HG03442 (cell line): ENCODE results near the gene FBXO31.
A peak's percentile ranks its signal among the peaks of the same experiment; 100 is the strongest.

Experiments used
- ATAC-seq: cut with Tn5 transposase; IDR thresholded peaks from one replicate; pipeline ENCODE4 v1.9.1; 2021; ENCODE audit warnings: mild to moderate bottlenecking, moderate library complexity; ENCODE audit not compliant: unreplicated experiment

The FBXO31 gene, protein sequence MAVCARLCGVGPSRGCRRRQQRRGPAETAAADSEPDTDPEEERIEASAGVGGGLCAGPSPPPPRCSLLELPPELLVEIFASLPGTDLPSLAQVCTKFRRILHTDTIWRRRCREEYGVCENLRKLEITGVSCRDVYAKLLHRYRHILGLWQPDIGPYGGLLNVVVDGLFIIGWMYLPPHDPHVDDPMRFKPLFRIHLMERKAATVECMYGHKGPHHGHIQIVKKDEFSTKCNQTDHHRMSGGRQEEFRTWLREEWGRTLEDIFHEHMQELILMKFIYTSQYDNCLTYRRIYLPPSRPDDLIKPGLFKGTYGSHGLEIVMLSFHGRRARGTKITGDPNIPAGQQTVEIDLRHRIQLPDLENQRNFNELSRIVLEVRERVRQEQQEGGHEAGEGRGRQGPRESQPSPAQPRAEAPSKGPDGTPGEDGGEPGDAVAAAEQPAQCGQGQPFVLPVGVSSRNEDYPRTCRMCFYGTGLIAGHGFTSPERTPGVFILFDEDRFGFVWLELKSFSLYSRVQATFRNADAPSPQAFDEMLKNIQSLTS

DNA sequence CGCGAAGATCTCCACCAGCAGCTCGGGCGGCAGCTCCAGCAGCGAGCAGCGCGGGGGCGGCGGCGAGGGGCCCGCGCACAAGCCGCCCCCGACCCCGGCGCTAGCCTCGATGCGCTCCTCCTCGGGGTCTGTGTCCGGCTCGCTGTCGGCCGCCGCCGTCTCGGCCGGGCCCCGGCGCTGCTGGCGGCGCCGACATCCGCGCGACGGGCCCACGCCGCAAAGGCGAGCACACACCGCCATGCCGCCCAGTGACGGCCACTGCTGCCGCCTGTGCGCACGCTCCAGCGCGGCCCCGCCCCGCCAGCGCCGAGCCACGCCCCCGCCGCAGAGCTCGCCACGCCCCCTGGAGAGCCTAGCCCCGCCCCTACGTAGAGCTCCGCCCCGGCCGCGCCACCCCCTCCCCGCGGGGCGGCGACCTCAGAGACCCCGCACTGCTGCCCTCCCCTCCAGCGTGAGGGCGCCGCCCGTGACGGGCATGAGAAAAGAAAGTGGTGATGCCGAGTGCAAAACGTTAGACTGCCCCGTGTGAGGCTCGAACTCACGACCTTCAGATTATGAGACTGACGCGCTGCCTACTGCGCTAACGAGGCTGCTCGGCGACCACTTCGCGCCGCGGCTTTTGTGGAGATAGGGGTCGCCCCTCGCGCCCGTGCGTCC lies at the start of gene FBXO31:
Gene FBXO31, minus strand, starts transcription at position 272 of the 657 bp plus-strand sequence. Its CDS starts 32 bp downstream, at position 240.
- ATAC-seq: peak; percentile 41

DNA sequence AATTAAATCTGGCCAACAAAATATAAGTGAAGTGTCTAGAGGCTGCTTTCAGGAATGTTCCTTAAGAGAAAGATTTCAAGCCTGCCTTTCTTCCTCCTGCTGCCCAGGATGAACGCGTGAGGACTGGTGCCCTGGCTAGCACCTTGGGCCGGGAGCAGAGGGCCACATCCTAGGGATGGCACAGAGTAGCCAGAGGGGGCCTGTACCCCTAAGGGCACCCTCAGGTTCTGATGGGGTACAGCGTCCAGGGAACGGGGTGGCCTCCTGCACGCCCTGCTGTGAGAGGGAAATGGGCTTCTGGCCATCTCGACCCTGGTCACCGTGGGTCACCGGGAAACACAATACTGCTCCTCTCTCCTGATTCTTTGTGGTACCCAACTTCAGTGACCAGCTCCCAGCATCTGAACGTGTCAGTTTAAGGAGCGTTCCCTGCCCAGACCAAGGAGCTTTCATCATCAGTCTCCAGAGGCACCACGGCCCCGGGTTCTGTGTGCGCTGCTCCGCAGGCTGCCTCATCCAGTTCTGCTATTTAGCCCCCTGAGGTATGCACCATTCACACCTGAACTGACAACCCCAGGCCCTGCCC lies 48.8 kb upstream of the FBXO31 start:
- ATAC-seq: no peak

DNA sequence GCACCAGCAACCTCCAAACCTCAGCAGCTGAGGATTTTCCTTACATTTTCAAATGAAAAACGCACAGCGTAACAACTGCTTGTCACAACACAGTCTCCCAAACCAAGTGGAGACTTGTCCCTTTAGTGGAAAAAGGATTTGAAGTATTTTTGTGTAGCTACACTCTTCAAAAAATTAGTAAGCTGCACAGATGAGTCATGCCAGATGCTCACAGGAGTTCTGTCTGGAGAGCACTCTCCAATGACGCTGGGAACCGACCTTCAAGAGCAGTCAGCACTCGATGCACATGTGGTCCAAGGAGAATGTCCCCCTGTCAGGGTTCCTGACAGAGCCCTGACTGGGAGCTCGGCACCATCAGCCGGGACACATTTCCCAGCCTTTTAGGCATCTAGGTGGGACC lies 48.4 kb upstream of the FBXO31 start:
- no peak for ATAC-seq

DNA sequence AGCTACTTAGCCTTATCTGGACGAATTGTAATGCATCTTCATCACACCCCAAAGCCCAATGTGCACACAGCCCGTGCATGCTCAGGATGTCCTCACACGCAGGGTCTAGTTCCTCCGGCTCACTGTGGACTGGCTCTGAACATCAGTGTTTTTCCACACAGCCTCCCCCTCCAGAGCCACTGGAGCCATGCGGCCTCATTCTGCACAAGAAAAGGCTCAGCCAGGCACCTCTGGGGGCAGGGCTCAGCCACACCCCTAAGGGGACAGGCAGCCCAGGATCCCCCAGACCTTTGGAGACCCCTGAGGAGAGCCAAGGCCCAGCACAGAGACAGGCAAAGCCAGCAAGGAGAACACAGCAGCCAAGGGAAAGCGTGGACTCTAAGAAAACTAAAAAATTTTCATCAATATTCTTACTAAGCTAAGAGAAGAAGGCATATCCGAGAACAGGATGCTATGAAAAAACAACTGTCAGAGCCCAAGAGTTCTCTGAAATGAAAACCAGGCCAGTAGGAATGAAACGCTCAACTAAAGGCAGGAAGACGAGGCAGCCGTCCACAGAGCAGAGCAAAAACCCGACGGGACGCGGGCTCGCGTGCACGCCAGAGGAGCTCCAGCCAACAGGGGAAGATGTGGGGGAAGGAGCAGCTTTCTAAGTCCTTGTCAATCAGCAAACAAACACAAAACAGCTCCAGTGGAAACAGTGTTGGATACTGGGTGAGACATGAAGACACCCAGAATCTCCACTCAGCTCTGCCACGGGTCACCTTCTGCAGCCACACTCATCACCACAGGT lies 43.0 kb upstream of the FBXO31 start:
- ATAC-seq: no peak

DNA sequence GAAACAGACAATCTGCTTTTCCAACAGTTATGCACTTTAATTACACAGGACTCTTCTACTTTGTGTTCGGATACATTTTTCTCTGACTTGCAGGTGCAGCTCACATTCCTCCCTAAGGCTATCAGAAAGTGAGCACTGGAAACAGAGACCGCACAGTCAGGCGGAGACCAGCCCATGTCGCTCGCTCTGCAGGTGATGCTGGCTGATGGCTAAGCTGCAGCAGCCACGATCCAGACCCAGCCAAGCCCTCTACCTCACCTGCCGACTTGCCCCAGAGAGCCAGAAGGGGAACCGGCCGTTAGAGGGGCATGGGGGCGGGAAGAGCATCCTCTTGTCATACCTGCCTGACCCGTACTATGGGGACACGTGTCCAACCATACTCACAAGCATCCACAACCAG lies 42.4 kb upstream of the FBXO31 start:
- no peak for ATAC-seq

DNA sequence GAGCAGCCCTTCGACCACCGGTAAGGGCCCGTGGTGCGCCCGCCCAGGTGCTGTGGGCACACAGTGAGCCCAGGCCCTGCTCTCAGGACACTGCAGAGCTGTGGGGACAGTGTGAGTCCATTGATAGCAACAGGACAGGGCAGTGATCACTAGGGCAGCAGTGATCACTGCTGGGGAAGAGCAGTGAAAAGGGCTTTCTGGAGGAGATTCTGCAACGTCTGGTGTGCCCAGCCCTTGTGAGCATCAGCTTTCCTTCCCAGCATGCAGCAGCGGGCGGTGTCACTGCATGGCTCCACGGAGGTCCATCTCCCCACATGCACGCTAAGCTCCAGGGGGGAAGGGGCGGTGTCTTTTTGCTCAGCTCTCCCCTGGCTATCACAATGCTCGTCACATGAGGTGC lies 40.7 kb upstream of the FBXO31 start:
- ATAC-seq: no peak

DNA sequence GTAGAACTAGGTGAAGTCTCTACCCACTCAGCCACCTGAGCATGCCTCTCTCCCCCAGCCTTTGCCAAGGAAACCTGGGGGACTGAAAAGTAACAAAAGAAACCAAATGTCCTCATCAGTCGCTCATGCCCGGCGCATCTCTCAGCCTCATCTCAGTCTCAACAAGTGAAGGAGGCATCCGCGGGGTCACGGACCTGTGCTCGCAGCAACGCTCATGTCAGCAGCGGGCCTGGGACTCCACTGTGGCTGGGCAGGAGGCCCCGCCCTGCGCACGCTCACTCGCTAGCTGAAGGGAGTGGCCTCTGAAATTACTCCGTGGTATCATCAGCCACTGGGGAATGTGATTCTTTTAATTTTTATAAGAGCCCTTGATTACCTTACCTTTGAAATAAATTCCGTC lies 39.9 kb upstream of the FBXO31 start:
- ATAC-seq: no peak

DNA sequence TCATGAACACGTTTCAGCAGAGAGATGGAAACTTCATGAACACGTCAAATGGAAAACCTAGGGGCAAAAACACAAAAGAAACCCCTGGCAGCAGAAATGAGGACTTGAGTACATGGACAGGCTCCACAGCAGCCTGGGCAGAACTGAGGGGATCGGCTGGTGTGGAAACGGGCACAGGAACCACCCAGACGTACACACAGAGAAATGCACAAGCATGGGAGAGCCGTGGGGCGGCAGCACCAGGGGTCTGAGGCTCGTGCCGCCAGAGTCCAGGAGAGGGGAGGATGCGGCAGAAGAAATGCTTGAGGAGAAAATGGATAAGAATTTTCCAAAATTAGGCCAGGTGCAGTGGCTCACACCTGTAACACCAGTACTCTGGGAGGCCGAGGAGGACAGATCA lies 38.5 kb upstream of the FBXO31 start:
- no peak for ATAC-seq

DNA sequence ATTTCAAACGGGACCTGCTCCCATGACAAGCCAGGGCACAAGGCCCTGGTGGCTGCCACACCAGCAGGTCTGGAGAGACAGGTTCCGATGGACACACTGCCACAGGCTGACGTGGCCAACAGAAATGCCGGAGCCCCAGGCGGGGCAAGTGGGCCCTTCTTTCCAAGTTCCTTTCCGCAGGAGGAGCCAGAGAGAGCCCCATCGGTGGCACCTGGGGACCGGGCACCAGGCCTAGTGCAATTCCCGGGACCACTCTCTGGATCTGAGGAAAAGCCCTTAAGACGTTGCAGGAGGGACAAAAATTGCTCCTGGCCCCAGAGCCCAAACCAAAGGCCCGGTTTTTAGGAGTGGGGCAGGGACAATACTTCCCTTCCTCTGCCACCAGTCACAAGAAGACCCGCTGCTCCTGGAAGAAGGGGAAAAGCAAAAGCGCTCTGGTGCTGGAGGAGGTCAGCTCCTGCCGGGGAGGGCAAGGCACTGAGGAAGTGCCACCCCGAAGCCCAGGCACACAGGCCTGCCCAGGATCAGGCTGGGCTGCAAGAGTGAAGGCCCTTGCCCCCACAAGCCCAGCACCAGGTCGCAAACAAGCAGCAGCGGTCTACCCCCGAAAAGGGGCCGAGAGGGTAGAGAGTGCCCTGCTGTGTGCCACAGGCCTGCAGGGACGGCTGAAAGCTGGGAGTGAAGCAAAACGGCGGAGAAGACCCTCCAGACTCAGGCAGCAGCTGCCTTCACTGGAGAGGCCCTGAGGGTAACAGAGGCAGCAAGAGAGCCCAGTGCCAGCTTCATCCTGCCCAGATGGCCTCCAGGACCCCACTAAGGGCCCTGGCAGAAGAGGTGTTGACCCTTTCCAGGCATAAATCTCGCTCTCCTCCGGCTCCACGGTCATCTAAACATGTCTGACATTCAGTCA lies 37.7 kb upstream of the FBXO31 start:
- no peak for ATAC-seq

DNA sequence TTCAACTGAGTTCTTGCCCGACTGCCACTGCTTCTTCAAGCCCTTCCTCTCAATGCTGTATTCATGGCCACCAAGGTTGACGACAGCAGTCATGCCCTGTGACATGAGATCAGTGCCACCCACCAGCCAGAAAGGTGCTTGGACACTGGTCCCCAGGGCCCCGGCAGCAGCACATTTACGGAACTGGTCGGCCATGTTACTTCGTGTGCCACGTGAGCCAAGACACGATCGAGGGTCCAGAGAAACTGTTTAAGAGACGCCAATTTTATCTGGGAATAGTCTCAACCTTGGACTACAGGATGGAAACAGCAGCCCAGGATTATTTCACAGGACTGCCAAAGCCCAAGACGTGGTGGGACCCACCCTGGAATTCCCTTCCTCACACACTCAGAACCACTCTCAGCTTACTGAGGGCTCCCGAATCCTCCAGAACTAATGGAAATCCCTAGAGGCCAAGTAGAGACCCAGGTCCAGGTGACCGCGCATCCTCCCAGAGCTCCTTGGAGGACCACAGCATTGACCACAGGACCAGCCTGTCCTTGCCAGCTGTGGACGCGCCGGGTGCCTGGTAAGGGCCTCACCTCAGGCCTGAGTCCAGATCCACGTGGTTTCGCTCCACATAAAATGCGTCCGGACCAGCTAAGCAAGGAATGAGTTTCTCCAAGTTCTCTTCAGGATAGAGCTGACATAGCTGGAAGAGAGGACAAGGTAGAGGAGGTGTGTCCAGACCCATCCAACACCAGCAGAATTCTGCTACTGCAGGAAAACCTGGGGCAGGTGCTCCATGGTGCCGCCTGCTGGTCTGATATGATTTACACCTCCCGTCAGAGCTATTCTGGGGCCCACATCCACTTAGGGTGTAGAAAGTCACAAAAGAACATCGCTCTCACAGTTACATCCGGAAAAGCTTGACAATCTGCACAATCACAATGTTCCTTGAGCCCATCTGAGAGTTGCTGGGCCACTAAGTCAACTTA lies 36.7 kb upstream of the FBXO31 start:
- ATAC-seq: no peak

DNA sequence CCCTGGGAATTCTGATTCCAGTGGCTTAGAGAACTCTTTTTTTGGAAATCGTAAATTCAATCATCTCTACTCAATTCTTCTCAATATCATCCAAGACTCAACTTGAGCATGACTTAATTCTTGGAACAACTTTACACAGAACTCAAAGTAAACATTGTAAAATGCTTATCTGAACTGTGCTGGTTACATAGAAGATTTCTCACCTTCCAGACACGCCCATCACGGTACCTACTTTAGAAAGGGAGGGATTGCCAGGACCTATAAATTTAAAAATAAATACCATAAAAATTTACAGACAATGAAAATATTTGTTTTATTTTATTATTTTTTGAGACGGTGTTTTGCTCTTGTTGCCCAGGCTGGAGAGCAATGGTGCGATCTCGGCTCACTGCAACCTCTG lies 35.1 kb upstream of the FBXO31 start:
- ATAC-seq: no peak

DNA sequence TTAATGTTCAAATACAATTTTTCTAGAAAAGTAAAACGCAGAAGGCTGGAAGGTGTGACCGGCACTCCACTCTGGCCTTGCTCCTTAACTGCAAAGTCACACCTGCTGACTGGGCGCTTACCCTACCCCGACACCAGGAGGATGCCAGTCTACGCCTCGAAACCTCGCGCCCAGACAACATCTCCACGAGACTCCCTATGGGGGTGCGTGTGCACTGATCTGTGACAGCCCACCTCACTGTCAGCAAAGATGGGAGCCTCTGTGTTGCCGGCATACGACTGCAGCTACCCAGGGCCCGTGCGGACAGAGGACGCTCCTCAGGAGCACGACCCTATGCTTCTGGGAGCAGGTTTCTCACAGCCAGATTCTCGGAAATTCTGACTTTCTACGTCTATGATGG lies 34.6 kb upstream of the FBXO31 start:
- ATAC-seq: no peak

DNA sequence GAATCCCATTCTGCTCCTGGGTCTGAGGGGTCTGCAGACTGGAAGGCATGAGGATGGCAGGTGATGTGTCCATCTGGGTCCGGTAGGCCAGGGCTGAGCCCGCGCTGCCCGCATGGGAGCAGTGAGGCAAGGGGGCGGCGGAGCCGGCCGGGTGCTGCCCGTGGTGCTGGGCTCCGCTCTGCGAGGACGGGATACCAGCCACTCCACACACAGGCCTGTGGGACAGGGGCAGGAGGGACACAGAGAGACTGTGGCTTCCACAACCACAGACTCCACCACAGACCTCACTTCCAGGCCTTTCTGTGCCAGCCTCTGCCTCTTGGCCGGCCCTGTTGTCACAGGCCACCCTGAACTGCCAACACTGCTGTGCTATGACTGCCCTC lies 33.9 kb upstream of the FBXO31 start:
- ATAC-seq: no peak

DNA sequence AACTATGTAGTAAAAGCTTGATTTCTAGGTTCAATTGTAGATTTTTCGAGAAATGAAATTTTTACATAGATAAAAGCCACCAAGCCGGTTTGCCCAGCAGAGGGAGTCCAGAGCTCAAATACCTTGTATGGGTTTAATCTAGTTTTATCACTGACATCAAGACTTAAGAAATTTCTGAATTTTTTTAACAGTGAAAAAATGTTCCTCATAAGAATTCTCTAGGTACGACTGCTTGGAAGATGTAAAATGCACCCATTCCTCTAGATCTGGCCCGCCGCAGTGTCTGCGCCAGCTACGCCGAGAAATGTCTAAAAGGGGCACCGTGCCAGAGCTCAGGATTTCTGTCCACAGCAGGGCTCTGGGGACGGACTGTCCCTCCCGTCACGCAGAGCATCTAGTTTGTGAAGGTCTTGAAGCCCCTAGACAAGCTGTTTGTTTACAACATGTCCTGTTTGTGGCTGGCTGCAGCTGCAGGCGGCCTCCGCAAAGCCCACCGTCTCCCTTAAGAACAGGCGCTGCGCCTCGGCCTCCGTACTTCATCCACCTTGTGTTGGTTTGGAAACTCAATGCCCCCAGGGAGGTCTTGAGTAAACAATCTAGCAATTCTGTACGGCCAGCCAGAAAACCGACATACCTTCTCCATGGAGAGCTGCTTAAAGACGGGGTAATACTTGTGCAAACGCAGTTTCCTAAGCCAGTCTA lies 33.4 kb upstream of the FBXO31 start:
- no peak for ATAC-seq

DNA sequence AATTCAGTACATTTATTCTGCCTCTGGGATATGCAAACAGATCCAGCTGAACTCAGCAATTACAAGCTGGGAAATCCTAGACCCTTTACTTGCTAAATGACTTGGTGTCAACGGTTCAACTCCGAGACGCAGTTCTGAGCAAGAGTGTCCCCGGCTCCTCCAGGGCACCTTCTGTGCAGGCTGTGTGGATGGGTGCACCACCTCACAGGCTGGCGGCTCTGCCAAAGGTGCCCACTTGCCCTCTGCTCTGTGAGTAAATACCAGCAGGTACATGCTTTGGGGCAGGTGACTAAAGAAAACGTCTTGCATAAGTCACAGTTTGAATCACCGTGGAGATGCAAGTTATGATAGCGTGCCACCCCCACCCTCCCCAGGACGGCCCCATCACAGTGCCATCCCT lies 31.9 kb upstream of the FBXO31 start:
- ATAC-seq: no peak

DNA sequence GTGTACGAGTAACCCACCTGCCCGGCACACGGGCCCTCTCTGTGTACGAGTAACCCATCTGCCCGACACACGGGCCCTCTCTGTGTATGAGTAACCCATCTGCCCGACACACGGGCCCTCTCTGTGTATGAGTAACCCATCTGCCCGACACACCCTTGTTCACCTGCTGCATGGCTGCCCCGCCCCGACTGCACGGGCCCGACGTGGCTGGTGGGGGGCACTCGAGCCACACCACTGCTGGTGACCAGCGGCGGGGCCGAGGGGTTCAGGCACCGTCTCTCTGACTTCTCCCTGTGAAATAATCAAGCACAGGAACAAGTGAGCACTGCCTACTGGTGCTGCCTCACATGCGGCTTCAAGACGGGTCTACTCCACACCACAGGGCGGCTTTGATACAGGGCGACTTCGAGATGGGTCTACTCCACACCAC lies 30.7 kb upstream of the FBXO31 start:
- ATAC-seq: no peak

DNA sequence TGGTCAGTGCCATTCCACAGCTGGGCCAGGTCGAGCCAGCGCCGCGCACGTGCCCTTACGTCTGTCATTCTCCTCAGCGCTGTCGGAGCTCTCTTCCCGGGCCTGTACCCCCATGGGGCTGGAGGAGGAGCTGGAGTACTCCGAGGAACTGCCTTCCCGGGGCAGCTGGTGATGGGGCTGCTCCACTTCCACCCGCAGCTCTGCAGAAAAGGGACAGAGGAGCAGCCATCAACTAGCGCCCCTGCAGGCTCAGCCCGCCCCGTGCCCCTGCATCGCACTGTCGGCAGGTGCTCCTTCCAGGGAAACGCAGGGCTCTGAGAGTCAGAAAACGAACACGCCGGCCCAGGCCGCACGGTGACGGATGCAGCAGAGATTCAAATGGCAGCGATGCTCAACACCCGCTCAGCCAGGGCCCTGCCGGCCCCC lies 29.4 kb upstream of the FBXO31 start:
- ATAC-seq: no peak

DNA sequence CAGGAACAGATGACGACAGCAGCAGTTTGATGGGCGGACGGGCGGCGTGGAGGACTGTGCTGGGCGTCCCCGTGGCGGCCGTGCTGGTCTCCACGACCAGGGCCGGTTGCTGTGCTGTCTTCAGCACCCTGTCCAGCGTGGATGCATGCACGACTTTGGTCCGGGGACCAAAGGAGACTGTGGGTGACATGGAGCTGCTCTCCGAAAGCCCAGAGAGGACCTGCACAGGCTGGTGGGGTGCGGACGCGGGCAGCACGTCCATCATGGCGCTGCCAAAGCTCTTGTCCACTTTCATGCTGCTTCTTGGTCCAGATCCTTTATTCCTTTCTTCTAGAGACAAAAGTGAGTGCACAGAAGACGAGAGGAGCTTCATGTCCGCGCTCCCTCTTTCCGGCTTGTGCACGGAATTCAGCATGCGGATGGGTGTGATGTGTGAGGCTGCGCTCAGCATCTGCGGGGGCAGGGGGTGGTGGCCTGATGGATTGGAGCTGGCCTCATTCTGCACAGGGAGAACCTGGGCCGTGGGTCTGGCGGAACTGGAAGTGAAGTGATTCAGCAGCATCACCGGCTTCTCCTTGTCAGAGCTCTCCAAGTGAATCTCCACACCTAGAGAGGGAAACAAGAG lies 28.9 kb upstream of the FBXO31 start:
- ATAC-seq: no peak
